ENCODE results near the gene LRP1. TPM values are rescaled to one million over a fixed set of nuclear protein-coding genes. Genes with fewer than 3 reads are reported as not detected.
A peak's percentile ranks its signal among the peaks of the same experiment; 100 is the strongest.

Gene LRP1
- total RNA-seq, 2 donors from 2014 or later, result 3.8 to 11.6 TPM

DNA sequence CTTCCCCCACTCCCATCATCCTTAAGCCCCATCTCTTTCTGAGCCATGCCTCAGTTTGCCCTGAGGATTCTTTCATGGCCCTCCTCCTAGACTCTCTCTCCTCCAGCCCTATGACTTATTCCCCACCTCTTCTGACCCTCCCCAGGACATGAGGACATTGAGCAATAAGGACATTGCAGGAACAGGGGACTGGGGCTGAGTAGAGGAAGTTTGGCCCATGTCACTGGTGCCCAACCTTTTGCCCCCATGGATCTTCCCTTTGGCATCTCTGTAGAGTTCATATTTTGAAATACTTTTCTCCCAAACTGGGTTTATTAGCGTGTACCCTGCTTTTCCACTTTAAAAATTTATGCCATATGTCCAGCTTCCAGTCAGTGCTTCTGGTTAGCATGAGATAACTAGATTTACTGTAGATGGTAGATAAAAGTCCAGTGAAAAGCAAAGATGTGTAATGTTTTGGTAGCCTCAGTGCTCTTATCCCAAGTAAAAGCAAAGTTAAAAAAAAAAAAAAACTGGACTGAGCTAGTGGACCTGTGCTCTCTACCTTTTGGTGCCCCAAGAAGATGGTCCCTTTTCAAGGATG, 25.2 kb downstream of the LRP1 start:
- DNase-seq (no peak), ATAC-seq (no peak)
- H3K9me3 ChIP-seq (ENCODE audit: control insufficient read depth, low read length, poor library complexity, severe bottlenecking), result no peaks in the 10 kb centered on the region
- peaks cover 5% of the 10 kb centered on the region for H3K4me1 Mint-ChIP-seq
- no peak overlapping the region for H3K4me3 Mint-ChIP-seq
- H3K36me3 Mint-ChIP-seq (ENCODE audit: low read depth), result no peaks in the 10 kb centered on the region
- no peak overlapping the region for H3K27ac Mint-ChIP-seq
- H3K27me3 Mint-ChIP-seq, result peaks cover 12% of the 10 kb centered on the region

DNA sequence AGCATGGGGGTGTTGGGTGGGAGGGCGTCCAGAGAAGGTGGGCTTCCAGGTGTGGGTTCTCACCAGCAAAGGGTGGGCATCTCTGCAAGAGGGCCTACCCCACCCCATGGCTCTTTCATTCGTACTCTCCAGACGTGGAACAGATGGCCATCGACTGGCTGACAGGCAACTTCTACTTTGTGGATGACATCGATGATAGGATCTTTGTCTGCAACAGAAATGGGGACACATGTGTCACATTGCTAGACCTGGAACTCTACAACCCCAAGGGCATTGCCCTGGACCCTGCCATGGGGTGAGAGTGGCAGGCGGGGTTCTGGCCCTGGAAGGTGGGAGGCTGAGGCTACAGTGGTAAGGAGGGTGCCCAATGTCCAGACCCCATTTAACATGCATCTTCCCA, 25.8 kb downstream of the LRP1 start:
- Mint-ChIP-seq H3K27me3 (peaks cover 12% of the 10 kb centered on the region), H3K4me1 (peaks cover 5% of the 10 kb centered on the region), H3K4me3 (no peak overlapping the region), H3K27ac (no peak overlapping the region), H3K36me3 (ENCODE audit: low read depth) (no peaks in the 10 kb centered on the region)
- no peak for DNase-seq
- no peaks in the 10 kb centered on the region for H3K9me3 ChIP-seq (ENCODE audit: control insufficient read depth, low read length, poor library complexity, severe bottlenecking)
- no peak for ATAC-seq

DNA sequence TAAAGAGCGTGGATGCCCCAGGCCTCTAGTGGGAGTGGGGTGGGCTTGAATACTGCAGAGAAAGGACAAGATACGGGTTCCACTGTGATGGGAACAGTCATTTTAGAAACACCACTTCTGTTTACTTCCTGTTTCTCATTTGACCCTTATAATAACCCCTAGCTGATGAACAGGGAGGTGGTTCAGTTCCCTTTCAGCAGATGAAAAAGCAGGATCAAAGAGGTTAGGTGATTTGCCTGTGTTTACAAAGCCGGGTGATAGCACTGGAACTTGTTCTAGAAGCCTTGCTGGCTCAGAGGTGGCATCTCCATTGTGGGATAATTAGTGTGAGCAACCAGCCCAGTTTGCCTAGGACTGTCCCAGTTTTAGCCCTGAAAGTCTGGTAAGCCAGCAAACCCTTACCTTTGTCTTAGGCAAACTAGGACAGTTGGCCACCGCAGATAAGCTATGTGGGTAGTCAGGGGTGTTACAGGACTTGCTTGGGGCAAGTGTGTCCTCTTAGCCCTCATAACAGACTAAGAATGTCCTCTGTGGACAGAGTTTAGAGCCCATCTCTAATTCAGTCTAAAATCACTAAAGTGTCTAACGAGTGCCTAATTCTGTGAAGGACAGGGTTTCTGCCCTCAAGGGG, 26.6 kb downstream of the LRP1 start:
- H3K4me1 Mint-ChIP-seq, result peaks cover 5% of the 10 kb centered on the region
- DNase-seq, result no peak
- peaks cover 12% of the 10 kb centered on the region for H3K27me3 Mint-ChIP-seq
- H3K9me3 ChIP-seq (ENCODE audit: control insufficient read depth, low read length, poor library complexity, severe bottlenecking), result no peaks in the 10 kb centered on the region
- no peak overlapping the region for H3K4me3 Mint-ChIP-seq
- ATAC-seq, result no peak
- H3K36me3 Mint-ChIP-seq (ENCODE audit: low read depth), result no peaks in the 10 kb centered on the region
- no peak overlapping the region for H3K27ac Mint-ChIP-seq

DNA sequence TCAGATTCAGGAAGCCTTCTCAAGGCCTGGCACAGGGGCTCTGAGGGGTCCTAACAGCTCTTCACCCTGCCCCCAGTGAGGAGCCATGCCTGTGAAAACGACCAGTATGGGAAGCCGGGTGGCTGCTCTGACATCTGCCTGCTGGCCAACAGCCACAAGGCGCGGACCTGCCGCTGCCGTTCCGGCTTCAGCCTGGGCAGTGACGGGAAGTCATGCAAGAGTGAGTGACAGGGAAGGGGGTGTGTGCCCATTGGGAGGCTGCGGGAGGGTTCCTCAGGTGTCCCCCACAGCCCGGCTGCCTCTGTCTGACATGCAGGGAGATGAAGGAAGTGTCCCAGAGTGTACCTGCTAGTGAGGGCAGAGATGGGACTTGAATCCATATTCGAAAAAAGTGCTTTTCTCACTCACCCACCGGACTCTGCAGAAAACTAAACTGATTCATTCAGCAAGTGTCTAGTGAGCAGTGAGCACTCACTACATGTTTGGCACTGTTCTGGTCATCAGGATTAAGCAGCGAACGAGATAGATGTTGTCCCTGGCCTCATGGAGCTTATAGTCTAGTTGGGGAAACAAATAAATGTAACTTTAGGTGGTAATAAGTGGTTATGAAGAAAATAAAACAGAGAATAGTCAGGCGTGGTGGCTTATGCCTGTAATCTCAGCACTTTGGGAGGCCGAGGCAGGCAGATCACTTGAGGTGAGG, 28.6 kb downstream of the LRP1 start:
- Mint-ChIP-seq H3K27ac (no peak overlapping the region), H3K4me3 (no peak overlapping the region)
- no peak for DNase-seq

DNA sequence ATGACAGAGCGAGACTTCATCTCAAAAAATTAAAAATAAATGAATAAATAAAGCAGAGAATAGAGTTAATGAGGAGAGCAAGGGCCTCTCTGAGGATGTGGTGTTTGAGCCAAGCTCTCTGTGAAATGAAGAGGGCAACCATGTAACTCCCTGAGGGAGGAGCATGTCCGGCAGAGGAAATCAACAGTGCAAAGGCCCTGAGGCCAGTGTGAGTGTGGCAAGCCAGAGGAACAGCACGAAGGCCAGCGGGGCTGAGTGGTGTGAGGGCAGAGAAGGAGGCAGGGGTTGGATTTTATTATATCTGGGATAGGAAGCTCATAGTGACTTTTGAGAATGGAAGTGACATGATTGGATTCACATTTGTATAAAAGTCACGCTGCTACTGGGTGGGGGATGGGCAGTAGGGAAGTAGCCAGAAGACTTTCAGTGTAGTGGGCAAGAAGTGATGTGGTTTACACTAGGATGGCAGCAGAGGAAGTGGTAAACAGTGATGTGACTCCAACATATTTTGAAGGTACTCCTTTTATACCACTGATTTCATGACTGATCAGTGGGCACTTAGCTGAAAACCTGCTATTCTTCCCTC, 29.4 kb downstream of the LRP1 start:
- DNase-seq, result no peak
- no peak for ATAC-seq
- no peaks in the 10 kb centered on the region for H3K9me3 ChIP-seq (ENCODE audit: control insufficient read depth, low read length, poor library complexity, severe bottlenecking)
- peaks cover 10% of the 10 kb centered on the region for H3K36me3 Mint-ChIP-seq (ENCODE audit: low read depth)
- peaks cover 10% of the 10 kb centered on the region for H3K4me1 Mint-ChIP-seq
- no peak overlapping the region for H3K4me3 Mint-ChIP-seq
- H3K27ac Mint-ChIP-seq, result no peak overlapping the region
- H3K27me3 Mint-ChIP-seq, result peaks cover 14% of the 10 kb centered on the region

More for the DNA sequence above, 28.6 kb downstream of the LRP1 start:
- ATAC-seq, result no peak
- Mint-ChIP-seq H3K4me1 (peaks cover 10% of the 10 kb centered on the region), H3K27me3 (peaks cover 14% of the 10 kb centered on the region), H3K36me3 (ENCODE audit: low read depth) (peaks cover 10% of the 10 kb centered on the region)
- H3K9me3 ChIP-seq (ENCODE audit: control insufficient read depth, low read length, poor library complexity, severe bottlenecking), result no peaks in the 10 kb centered on the region

DNA sequence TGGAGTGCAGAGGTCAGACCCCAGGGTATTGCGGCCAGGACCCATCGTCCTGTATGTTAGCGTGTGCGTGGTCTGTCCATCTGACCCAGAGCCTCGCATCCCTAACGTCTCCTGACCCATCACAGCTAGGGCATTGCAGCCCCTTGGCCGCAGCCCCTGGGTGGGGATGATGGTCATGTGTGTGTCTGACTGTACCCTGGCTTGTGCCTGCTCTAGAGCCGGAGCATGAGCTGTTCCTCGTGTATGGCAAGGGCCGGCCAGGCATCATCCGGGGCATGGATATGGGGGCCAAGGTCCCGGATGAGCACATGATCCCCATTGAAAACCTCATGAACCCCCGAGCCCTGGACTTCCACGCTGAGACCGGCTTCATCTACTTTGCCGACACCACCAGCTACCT, 29.9 kb downstream of the LRP1 start:
- no peaks in the 10 kb centered on the region for H3K9me3 ChIP-seq (ENCODE audit: control insufficient read depth, low read length, poor library complexity, severe bottlenecking)
- Mint-ChIP-seq H3K27me3 (peaks cover 14% of the 10 kb centered on the region), H3K4me1 (peaks cover 10% of the 10 kb centered on the region), H3K27ac (no peak overlapping the region), H3K36me3 (ENCODE audit: low read depth) (peaks cover 10% of the 10 kb centered on the region), H3K4me3 (no peak overlapping the region)
- ATAC-seq, result no peak
- no peak for DNase-seq

DNA sequence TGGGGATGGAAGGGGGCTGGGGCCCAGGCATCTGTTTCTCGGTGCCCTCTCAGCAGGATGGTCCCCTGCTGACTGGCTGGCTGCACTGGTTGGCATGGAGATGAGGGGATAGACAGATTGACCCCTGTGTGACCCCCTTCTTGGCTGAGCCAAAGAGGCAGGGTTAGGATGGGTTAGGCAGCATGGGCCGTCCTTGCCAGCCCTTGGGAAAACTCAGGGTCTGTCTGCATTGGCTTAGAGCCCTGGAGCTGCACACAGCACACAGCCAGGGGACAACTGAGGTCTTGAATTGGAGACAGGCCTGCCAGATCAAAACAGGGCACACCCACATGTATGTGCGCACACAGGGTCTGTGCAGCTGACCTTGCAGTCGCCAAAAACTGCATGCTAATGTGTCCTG, 30.4 kb downstream of the LRP1 start:
- Mint-ChIP-seq H3K4me3 (no peak overlapping the region), H3K27me3 (peaks cover 14% of the 10 kb centered on the region), H3K36me3 (ENCODE audit: low read depth) (peaks cover 10% of the 10 kb centered on the region), H3K27ac (no peak overlapping the region), H3K4me1 (peaks cover 10% of the 10 kb centered on the region)
- DNase-seq (no peak), ATAC-seq (no peak)
- no peaks in the 10 kb centered on the region for H3K9me3 ChIP-seq (ENCODE audit: control insufficient read depth, low read length, poor library complexity, severe bottlenecking)

DNA sequence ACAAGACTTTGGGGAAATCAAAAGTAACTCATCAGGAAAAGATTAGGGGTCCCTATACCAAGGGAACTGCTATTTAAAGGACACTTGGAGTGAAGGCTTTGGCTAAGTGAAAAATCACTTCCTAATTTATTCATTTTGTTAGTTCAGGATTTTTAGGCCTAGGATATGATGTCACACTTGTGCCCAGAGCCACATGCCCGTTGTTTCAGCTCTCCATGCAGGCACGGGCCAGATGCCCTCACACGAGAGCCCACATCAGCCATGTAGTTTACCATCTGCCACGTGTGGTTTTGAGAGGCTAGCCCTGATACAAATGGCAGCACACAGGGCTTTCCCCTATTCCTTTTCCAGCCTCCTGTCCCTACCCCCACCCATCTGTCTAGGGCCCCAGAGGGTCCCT, 31.0 kb downstream of the LRP1 start:
- H3K9me3 ChIP-seq (ENCODE audit: control insufficient read depth, low read length, poor library complexity, severe bottlenecking), result no peaks in the 10 kb centered on the region
- ATAC-seq (no peak), DNase-seq (no peak)
- no peak overlapping the region for H3K4me3 Mint-ChIP-seq
- H3K36me3 Mint-ChIP-seq (ENCODE audit: low read depth), result peaks cover 10% of the 10 kb centered on the region
- no peak overlapping the region for H3K27ac Mint-ChIP-seq
- peaks cover 14% of the 10 kb centered on the region for H3K27me3 Mint-ChIP-seq
- H3K4me1 Mint-ChIP-seq, result peaks cover 10% of the 10 kb centered on the region

DNA sequence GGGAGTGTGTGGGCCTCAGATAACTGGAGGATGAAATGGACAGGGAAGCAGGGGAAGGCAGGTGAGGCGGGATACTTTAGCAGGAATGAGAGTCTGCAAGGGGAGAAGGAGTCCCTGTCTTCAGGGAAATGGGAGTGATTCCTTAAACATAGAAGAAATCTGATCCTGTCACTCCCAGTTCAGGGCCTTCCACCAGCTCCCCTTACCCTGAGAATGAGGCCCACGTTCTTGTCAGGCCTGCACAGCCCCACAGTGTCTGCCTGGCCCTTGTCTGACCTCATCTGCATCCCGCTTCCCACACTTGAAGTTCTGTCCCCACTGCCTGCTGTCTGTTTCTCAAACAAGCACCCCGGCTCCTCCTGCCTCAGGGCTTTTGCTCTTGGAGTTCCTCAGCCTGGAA, 31.8 kb downstream of the LRP1 start:
- Mint-ChIP-seq H3K4me1 (peaks cover 16% of the 10 kb centered on the region), H3K4me3 (no peak overlapping the region), H3K27me3 (peaks cover 17% of the 10 kb centered on the region), H3K27ac (peak overlapping the region; percentile 39), H3K36me3 (ENCODE audit: low read depth) (peaks cover 10% of the 10 kb centered on the region)
- ATAC-seq (no peak), DNase-seq (no peak)
- no peaks in the 10 kb centered on the region for H3K9me3 ChIP-seq (ENCODE audit: control insufficient read depth, low read length, poor library complexity, severe bottlenecking)

DNA sequence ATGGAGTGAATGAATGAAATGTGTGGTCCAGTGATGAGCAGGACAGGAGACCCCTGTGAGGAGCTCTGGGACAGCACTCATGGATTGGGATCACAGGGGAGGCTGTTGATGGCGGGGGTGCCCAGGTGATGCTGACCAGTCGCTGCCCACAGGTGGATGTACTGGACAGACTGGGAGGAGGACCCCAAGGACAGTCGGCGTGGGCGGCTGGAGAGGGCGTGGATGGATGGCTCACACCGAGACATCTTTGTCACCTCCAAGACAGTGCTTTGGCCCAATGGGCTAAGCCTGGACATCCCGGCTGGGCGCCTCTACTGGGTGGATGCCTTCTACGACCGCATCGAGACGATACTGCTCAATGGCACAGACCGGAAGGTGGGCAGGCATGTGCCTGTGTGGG, 32.5 kb downstream of the LRP1 start:
- Mint-ChIP-seq H3K4me1 (peaks cover 16% of the 10 kb centered on the region), H3K36me3 (ENCODE audit: low read depth) (peaks cover 10% of the 10 kb centered on the region), H3K27ac (peak overlapping the region; percentile 39), H3K27me3 (peaks cover 19% of the 10 kb centered on the region), H3K4me3 (no peak overlapping the region)
- no peak for DNase-seq
- H3K9me3 ChIP-seq (ENCODE audit: control insufficient read depth, low read length, poor library complexity, severe bottlenecking), result no peaks in the 10 kb centered on the region
- no peak for ATAC-seq

DNA sequence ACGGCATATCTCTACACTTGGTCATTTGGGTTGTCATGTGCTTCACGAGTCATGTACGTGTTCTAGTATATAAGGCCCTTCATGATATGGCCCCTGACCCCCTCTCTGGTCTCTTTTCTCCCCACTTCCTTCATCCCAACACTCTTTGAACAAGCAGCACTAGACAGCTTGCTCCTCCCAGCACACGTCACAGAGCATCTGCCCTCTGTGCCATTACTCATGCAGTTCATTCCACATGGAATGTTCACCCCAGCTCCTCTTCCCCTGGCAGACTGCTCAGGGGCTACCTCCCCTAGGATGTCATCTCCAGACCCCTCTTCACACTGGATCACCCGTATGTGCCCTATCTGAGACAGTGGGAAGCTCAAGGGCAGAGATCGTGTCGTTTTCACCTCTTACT, 33.2 kb downstream of the LRP1 start:
- Mint-ChIP-seq H3K4me1 (peaks cover 16% of the 10 kb centered on the region), H3K27me3 (peaks cover 18% of the 10 kb centered on the region), H3K4me3 (no peak overlapping the region), H3K36me3 (ENCODE audit: low read depth) (peaks cover 10% of the 10 kb centered on the region), H3K27ac (no peak overlapping the region)
- DNase-seq (no peak), ATAC-seq (no peak)
- no peaks in the 10 kb centered on the region for H3K9me3 ChIP-seq (ENCODE audit: control insufficient read depth, low read length, poor library complexity, severe bottlenecking)

DNA sequence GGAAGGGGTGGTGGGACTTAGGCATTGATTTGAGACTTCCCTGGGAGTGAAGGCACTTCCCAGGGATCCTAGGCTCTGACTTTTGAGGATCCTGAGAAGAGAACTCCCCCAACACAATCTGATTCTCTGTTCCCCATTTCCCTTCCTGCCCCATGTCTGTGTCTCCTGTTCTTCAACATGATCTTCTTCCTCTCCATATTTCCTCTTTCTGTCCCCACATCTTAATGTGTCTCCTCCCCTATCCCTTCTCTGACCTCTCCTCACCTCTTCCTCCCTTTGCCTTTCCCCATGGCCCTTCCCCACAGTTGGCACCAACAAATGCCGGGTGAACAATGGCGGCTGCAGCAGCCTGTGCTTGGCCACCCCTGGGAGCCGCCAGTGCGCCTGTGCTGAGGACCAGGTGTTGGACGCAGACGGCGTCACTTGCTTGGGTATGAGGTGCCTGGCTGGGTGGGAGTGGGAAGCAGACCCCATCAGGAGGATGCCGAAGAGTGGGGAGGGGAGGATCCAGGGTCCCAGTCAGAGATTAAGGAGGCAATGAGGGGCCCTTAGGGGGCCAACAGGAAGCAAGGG, 34.4 kb downstream of the LRP1 start:
- Mint-ChIP-seq H3K27me3 (peaks cover 12% of the 10 kb centered on the region), H3K4me3 (no peak overlapping the region), H3K36me3 (ENCODE audit: low read depth) (peaks cover 10% of the 10 kb centered on the region), H3K4me1 (peaks cover 11% of the 10 kb centered on the region), H3K27ac (no peak overlapping the region)
- DNase-seq (no peak), ATAC-seq (no peak)
- H3K9me3 ChIP-seq (ENCODE audit: control insufficient read depth, low read length, poor library complexity, severe bottlenecking), result no peaks in the 10 kb centered on the region

DNA sequence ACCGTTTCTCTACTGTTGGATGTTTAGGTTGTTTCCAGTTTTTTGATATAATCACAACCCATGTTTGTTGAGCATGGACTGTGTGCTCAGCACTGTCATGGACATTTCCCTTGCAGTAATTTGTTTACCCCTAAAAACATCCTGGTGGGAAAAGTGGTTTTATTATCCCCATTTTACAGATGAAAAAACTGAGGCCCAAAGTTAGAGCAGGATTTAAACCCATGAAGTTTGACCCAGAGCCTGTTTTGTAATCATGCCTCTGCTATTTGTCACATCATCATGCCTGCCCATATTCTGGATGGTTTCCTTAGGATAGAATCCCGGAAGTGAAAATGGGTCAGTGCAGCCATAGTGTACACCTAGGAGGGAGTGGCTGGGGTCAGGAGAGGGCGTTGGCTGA, 36.2 kb downstream of the LRP1 start:
- ATAC-seq (no peak), DNase-seq (no peak)
- Mint-ChIP-seq H3K4me3 (no peak overlapping the region), H3K4me1 (peaks cover 13% of the 10 kb centered on the region), H3K36me3 (ENCODE audit: low read depth) (peaks cover 10% of the 10 kb centered on the region), H3K27ac (no peak overlapping the region), H3K27me3 (peaks cover 12% of the 10 kb centered on the region)
- no peaks in the 10 kb centered on the region for H3K9me3 ChIP-seq (ENCODE audit: control insufficient read depth, low read length, poor library complexity, severe bottlenecking)

All from T-helper 17 cell (primary cell).